ENCODE results near the gene SCN4A. TPM values are rescaled to one million over a fixed set of nuclear protein-coding genes. Genes with fewer than 3 reads are reported as not detected.
"Not testable (repeated sequence)": the region's sequence is repeated elsewhere in the genome, so short reads cannot be mapped to it uniquely, and the experiment has no call there.

The SCN4A gene
- total RNA-seq, 1 donor from 2014 or later, result 0.10 TPM

DNA sequence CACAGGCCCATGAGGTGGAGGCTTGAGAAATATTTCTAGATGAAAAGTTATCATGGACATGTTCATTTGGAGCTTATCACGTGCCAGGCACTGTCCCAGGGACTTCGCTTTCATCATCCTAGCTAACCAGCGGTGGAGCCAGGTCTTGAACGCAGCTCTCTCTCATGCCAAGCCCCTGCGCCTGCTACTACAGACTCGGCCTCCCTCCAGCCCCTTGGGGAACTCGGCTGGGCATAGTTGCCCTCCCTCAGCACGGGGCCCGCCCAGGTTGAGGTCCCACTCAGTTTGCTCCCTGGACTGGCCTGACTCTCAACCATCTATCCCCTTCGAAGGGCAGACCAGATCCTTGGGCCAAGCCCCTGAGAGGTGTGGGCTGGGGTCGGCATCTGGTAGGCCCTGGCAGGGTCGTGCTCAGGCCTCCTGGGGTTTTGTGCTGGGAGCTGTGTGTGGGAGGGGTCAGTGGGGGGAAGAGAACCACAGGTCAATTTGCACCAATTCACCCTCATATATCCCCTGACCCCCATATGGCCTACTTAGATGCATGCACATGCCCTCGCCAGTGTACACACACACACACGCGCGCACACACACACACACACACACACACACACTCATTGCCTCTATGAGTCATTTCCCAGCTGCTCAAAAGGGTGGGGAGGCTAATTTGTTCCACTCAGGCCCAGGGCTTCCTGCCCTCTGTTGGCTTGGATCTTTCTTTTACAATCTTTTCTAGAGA, 12.1 kb upstream of the SCN4A start:
- Mint-ChIP-seq H3K9me3 (ENCODE audit: low read depth) (peaks cover 12% of the 10 kb centered on the region), H3K4me1 (ENCODE audit: low read depth) (peaks cover 18% of the 10 kb centered on the region), H3K4me3 (ENCODE audit: low read depth) (no peak overlapping the region), H3K36me3 (ENCODE audit: insufficient read depth) (peaks cover 5% of the 10 kb centered on the region), H3K27me3 (peaks cover 20% of the 10 kb centered on the region), H3K27ac (no peak overlapping the region)
- TF ChIP-seq, protein P1, sequence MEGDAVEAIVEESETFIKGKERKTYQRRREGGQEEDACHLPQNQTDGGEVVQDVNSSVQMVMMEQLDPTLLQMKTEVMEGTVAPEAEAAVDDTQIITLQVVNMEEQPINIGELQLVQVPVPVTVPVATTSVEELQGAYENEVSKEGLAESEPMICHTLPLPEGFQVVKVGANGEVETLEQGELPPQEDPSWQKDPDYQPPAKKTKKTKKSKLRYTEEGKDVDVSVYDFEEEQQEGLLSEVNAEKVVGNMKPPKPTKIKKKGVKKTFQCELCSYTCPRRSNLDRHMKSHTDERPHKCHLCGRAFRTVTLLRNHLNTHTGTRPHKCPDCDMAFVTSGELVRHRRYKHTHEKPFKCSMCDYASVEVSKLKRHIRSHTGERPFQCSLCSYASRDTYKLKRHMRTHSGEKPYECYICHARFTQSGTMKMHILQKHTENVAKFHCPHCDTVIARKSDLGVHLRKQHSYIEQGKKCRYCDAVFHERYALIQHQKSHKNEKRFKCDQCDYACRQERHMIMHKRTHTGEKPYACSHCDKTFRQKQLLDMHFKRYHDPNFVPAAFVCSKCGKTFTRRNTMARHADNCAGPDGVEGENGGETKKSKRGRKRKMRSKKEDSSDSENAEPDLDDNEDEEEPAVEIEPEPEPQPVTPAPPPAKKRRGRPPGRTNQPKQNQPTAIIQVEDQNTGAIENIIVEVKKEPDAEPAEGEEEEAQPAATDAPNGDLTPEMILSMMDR (IDR thresholded peaks at IDR 0.05; ENCODE audit: unreplicated experiment), result no peak
- DNase-seq (ENCODE audit: low spot score, unreplicated experiment), result no peak

- H3K36me3 Mint-ChIP-seq (ENCODE audit: insufficient read depth), result peaks cover 5% of the 10 kb centered on the region
- H3K4me3 Mint-ChIP-seq (ENCODE audit: low read depth), result no peak overlapping the region
- peaks cover 14% of the 10 kb centered on the region for H3K4me1 Mint-ChIP-seq (ENCODE audit: low read depth)
- DNase-seq (ENCODE audit: low spot score, unreplicated experiment), result no peak
- peaks cover 12% of the 10 kb centered on the region for H3K9me3 Mint-ChIP-seq (ENCODE audit: low read depth)
- H3K27me3 Mint-ChIP-seq, result peaks cover 15% of the 10 kb centered on the region
- TF ChIP-seq, protein P1 (IDR thresholded peaks at IDR 0.05; ENCODE audit: unreplicated experiment), result no peak
- no peak overlapping the region for H3K27ac Mint-ChIP-seq
Measured at GRCh38 chr17:63984236-63984635, 11.5 kb upstream of the SCN4A start.

- H3K4me3 Mint-ChIP-seq (ENCODE audit: low read depth), result no peak overlapping the region
- TF ChIP-seq, protein P1 (IDR thresholded peaks at IDR 0.05; ENCODE audit: unreplicated experiment), result no peak
- peaks cover 12% of the 10 kb centered on the region for H3K27me3 Mint-ChIP-seq
- peaks cover 10% of the 10 kb centered on the region for H3K4me1 Mint-ChIP-seq (ENCODE audit: low read depth)
- no peak overlapping the region for H3K27ac Mint-ChIP-seq
- H3K36me3 Mint-ChIP-seq (ENCODE audit: insufficient read depth), result peaks cover 5% of the 10 kb centered on the region
- DNase-seq (ENCODE audit: low spot score, unreplicated experiment), result no peak
- peaks cover 12% of the 10 kb centered on the region for H3K9me3 Mint-ChIP-seq (ENCODE audit: low read depth)
Measured at GRCh38 chr17:63983320-63983719, 10.6 kb upstream of the SCN4A start.

GRCh38 chr17:63982641-63983040, 9.9 kb upstream of the SCN4A start:
- not testable (repeated sequence) for H3K4me1 Mint-ChIP-seq (ENCODE audit: low read depth); H3K27ac Mint-ChIP-seq; H3K27me3 Mint-ChIP-seq; H3K36me3 Mint-ChIP-seq (ENCODE audit: insufficient read depth); DNase-seq (ENCODE audit: low spot score, unreplicated experiment); H3K4me3 Mint-ChIP-seq (ENCODE audit: low read depth)
- peaks cover 12% of the 10 kb centered on the region for H3K9me3 Mint-ChIP-seq (ENCODE audit: low read depth)

DNA sequence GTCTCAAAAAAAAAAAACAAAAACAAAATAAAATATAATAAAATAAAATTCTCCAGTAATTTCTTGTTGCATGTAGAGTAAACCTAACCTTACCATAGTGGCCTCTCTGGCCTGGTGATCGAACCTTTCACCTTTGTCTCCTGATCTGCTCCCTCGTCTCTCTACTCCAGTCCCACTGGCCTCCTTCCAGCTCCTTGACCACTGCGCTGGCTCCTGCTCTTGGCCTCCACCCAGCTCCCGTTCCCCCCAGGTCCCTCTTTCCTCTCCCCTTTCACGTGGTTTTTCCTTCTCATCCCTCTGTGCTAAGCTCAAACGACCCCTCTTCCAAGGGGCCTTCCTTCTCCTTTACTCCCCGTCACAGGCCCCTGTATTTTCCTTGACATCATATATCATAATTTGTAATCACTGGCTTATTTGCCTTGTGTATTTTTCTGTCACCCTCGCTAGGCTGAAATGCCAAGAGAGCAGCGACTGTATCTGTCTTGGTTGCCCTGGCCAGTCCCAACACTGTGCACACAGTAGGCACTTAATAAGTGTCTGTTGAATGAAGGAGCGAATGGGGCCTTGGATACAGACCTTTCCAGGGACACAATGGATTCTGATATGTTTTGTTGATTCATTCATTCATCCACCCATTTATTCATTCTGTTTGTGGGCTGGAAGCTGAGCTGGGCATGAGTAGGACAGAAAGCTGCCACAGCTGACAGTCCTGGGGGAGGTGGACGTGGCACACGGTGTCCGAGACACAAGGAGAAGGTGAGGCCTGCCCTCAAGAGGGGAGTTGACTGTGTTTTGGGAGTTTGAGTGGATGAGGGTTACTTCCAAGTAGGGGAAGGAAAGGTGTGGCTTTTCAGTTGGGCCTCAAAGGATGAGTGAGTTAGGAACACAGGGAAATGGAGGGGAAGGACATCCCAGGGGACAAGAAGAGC, 5.8 kb upstream of the SCN4A start:
- peaks cover under 1% of the 10 kb centered on the region for H3K27me3 Mint-ChIP-seq
- TF ChIP-seq, protein P1 (IDR thresholded peaks at IDR 0.05; ENCODE audit: unreplicated experiment), result no peak
- H3K4me3 Mint-ChIP-seq (ENCODE audit: low read depth), result no peak overlapping the region
- peaks cover 12% of the 10 kb centered on the region for H3K9me3 Mint-ChIP-seq (ENCODE audit: low read depth)
- no peak overlapping the region for H3K27ac Mint-ChIP-seq
- peaks cover 5% of the 10 kb centered on the region for H3K36me3 Mint-ChIP-seq (ENCODE audit: insufficient read depth)
- no peak for DNase-seq (ENCODE audit: low spot score, unreplicated experiment)
- no peaks in the 10 kb centered on the region for H3K4me1 Mint-ChIP-seq (ENCODE audit: low read depth)
